ENCODE results near the gene EEF2K. TPM values are rescaled to one million over a fixed set of nuclear protein-coding genes. Genes with fewer than 3 reads are reported as not detected.

The EEF2K gene
- total RNA-seq, 1 experiment from 2014 or later: 31.8 TPM

DNA sequence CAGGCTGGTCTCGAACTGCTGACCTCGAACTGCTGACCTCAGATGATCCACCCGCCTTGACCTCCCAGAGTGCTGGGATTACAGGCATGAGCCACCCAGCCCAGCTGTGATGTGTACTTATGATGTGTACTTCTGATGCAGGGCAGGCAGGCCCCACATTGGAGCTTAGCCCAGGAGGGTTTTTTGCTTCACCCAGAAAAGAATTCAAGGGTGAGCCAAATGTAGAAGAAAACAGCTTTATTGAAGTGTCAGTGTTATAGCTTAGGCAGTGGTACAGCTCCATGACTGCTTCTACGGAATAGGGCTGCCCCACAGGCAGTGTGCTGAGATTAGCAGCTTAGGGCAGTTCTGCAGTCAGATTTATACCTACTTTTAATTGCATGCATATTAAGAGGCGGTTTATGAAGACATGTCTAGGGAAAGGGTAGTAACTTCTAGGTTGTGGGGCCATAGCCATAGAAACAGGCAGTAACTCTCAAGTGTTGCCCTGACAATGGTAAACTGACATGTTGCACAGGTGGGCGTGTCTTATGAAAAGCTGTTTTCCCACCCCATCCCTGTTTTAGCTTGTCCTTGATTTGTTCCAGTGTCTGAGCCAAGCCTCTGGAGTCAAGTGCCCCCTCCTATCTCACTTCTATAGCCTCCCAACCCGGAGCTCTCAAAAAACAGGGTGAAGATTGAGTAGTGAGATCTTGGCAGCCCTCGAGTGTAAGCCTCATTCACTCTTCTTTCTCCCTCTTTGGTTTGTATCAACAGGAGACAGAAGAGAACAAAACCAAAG is 67.0 kb downstream of the EEF2K start:
- H3K27me3 Mint-ChIP-seq (ENCODE audit: unreplicated experiment): no peaks in the 10 kb centered on the region
- TF ChIP-seq, protein P1, sequence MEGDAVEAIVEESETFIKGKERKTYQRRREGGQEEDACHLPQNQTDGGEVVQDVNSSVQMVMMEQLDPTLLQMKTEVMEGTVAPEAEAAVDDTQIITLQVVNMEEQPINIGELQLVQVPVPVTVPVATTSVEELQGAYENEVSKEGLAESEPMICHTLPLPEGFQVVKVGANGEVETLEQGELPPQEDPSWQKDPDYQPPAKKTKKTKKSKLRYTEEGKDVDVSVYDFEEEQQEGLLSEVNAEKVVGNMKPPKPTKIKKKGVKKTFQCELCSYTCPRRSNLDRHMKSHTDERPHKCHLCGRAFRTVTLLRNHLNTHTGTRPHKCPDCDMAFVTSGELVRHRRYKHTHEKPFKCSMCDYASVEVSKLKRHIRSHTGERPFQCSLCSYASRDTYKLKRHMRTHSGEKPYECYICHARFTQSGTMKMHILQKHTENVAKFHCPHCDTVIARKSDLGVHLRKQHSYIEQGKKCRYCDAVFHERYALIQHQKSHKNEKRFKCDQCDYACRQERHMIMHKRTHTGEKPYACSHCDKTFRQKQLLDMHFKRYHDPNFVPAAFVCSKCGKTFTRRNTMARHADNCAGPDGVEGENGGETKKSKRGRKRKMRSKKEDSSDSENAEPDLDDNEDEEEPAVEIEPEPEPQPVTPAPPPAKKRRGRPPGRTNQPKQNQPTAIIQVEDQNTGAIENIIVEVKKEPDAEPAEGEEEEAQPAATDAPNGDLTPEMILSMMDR (IDR thresholded peaks at IDR 0.05; ENCODE audit: unreplicated experiment): no peak
- no peaks in the 10 kb centered on the region for H3K9me3 Mint-ChIP-seq (ENCODE audit: low read depth, unreplicated experiment)
- CTCF ChIA-PET: interaction anchor here (0.6 kb wide), 1 partner anchor 60 kb away, joined by 4 read pairs; no protein-coding TSS in a partner anchor
- no peak for DNase-seq
- intact Hi-C loops (cut with micrococcal nuclease; ENCODE audit: unreplicated experiment): no loop called here
- H3K36me3 Mint-ChIP-seq (ENCODE audit: insufficient read depth, unreplicated experiment): peaks cover 26% of the 10 kb centered on the region
- no peak overlapping the region for H3K4me3 Mint-ChIP-seq (ENCODE audit: low read depth, unreplicated experiment)
- no peak overlapping the region for H3K27ac Mint-ChIP-seq (ENCODE audit: unreplicated experiment)
- BruUV-seq (replicated peaks): no TSS peak
- H3K4me1 Mint-ChIP-seq (ENCODE audit: low read depth, unreplicated experiment): no peaks in the 10 kb centered on the region

DNA sequence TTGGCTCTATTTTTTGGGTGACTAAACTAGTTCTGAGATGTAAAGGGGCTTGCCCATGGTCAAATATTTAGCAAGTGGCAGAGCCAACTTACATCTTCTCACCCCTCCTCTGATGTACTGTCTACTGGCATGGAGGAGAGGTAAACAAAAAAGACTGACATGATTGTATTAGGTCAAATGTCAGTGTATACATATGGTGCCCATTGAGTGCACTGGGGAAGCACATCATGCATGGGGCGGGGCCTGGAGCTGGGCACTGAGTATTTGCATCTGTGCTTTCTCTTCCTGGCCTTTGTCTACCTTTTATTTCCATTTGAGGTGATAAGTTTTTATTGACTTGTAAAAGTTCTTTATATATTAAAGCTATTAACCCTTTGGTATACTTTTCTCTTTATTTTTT is 68.8 kb downstream of the EEF2K start:
- no peak overlapping the region for H3K27ac Mint-ChIP-seq (ENCODE audit: unreplicated experiment)
- CTCF ChIA-PET: no interaction called here
- no TSS peak for BruUV-seq (replicated peaks)
- no peak overlapping the region for H3K4me3 Mint-ChIP-seq (ENCODE audit: low read depth, unreplicated experiment)
- H3K4me1 Mint-ChIP-seq (ENCODE audit: low read depth, unreplicated experiment): no peaks in the 10 kb centered on the region
- H3K27me3 Mint-ChIP-seq (ENCODE audit: unreplicated experiment): no peaks in the 10 kb centered on the region
- intact Hi-C loops (cut with micrococcal nuclease; ENCODE audit: unreplicated experiment): no loop called here
- TF ChIP-seq, protein P1 (IDR thresholded peaks at IDR 0.05; ENCODE audit: unreplicated experiment): no peak
- no peak for DNase-seq
- H3K9me3 Mint-ChIP-seq (ENCODE audit: low read depth, unreplicated experiment): no peaks in the 10 kb centered on the region
- peaks cover 27% of the 10 kb centered on the region for H3K36me3 Mint-ChIP-seq (ENCODE audit: insufficient read depth, unreplicated experiment)

DNA sequence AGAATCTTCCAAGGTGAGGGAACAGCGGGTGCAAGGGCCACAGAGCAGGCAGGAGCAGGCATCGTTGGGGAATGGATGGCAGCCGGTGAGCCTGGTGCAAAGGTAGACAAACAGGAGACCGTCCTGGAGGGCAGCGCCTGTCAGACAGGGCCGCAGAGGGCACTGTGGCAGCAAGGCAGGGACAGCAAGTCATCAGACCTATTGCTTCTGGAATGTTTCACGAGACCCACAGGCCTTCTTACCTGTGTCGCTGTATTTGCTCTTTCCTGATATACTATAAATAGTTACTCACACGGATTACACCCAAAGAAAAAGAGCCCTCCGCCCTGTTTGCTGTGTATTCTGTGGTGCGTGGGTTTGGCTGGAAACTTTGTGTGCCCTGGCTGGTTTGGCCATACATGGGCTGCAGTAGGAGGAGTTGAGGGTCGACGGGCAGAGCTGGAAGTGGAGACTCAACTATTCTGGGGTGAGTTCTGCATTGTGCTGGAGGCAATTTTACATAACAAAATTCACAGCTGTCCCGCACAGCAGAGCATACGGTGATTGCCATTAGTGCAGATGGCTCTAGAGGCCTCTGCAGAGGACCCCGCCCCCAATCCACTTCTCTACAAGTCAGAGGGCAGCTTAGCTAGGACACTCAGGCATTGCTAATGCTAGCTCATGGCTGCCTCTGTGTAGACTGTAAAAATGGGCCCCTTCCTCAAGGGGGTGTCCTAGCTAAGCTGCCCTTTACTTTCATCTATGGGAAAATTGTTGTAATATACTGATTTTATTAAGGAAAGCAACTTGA is 72.6 kb downstream of the EEF2K start:
- intact Hi-C loops (cut with micrococcal nuclease; ENCODE audit: unreplicated experiment): no loop called here
- BruUV-seq (replicated peaks): no TSS peak
- TF ChIP-seq, protein P1 (IDR thresholded peaks at IDR 0.05; ENCODE audit: unreplicated experiment): no peak
- no peak overlapping the region for H3K4me3 Mint-ChIP-seq (ENCODE audit: low read depth, unreplicated experiment)
- CTCF ChIA-PET: interaction anchor here (0.6 to 1.0 kb wide), 3 partner anchors 14 to 43 kb away, joined by 3 to 4 read pairs (median 4); no protein-coding TSS in a partner anchor
- no peaks in the 10 kb centered on the region for H3K9me3 Mint-ChIP-seq (ENCODE audit: low read depth, unreplicated experiment)
- H3K27me3 Mint-ChIP-seq (ENCODE audit: unreplicated experiment): no peaks in the 10 kb centered on the region
- H3K4me1 Mint-ChIP-seq (ENCODE audit: low read depth, unreplicated experiment): no peaks in the 10 kb centered on the region
- no peak overlapping the region for H3K27ac Mint-ChIP-seq (ENCODE audit: unreplicated experiment)
- DNase-seq: no peak
- peaks cover 30% of the 10 kb centered on the region for H3K36me3 Mint-ChIP-seq (ENCODE audit: insufficient read depth, unreplicated experiment)

DNA sequence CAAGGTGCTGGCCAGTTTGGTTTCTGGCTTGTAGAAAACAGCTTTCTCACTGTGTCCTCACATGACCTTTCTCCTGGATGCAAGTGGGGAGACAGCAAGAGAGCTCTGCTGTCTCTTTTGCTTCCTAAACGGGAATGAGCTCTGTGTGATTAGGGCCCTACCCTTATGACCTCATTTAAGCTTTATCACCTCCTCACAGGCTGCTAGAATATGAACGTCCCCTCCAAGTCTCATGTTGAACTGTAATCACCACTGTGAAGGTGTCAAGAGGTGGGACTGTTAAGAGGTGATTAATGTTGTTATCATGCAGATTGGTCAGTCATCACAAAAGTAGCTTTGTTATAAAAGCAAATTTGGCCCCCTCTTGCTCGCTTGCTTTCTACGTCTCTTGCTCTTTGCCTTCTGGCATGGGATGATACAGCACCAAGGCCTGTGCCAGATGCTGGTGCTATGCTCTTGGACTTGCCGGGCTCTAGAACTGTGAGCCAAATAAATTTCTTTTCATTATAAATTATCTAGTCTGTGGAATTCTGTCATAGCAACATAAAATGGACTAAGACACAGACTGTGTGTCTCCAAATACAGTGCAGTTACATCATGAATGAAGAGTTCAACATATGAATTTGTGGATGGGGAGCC is 76.3 kb downstream of the EEF2K start:
- no peak overlapping the region for H3K27ac Mint-ChIP-seq (ENCODE audit: unreplicated experiment)
- CTCF ChIA-PET: interaction anchor here (0.6 kb wide), 1 partner anchor 1082 kb away, joined by 4 read pairs; no protein-coding TSS in a partner anchor
- intact Hi-C loops (cut with micrococcal nuclease; ENCODE audit: unreplicated experiment): no loop called here
- H3K9me3 Mint-ChIP-seq (ENCODE audit: low read depth, unreplicated experiment): no peaks in the 10 kb centered on the region
- peaks cover 36% of the 10 kb centered on the region for H3K36me3 Mint-ChIP-seq (ENCODE audit: insufficient read depth, unreplicated experiment)
- H3K27me3 Mint-ChIP-seq (ENCODE audit: unreplicated experiment): no peaks in the 10 kb centered on the region
- H3K4me3 Mint-ChIP-seq (ENCODE audit: low read depth, unreplicated experiment): no peak overlapping the region
- no peak for DNase-seq
- TF ChIP-seq, protein P1 (IDR thresholded peaks at IDR 0.05; ENCODE audit: unreplicated experiment): no peak
- H3K4me1 Mint-ChIP-seq (ENCODE audit: low read depth, unreplicated experiment): no peaks in the 10 kb centered on the region
- BruUV-seq (replicated peaks): no TSS peak
